HG03457 (cell line): Measurements from ENCODE around the gene TUBGCP2.

Experiments used
- ATAC-seq: cut with Tn5 transposase; IDR thresholded peaks from one replicate; pipeline ENCODE4 v1.9.1; 2021; ENCODE audit warnings: moderate number of reproducible peaks; ENCODE audit not compliant: unreplicated experiment

The TUBGCP2 gene

DNA sequence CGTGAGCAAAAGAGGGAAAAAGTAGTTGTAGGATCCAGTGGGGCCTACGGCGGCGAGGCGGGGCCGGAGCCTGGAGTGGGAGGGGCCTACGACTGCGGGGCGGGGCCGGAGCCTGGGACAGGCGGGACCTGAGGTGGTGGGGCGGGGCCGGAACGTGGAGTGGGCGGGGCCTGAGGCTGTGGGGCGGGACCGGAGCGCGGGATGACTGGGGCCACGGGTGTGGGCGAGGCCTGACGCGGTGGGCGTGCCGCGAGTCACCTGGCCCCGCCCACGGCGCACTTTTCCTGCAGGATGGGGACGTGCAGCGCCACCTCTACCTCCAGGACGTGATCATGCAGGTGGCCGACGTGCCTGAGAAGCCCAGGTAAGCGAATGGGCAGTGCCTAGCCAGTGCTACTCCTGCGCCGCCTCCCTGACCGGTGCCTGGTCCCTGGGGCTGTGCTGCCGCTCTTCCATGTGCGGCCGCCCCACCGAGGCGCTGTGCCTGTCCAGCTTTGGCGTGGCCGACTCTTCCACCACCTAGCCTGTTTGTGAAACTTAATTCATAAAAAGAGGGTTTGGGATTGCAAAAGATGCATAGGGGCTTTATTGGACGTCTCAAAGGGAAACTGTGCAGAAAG lies 538 bp upstream of the TUBGCP2 start:
- peak; percentile 56 for ATAC-seq

DNA sequence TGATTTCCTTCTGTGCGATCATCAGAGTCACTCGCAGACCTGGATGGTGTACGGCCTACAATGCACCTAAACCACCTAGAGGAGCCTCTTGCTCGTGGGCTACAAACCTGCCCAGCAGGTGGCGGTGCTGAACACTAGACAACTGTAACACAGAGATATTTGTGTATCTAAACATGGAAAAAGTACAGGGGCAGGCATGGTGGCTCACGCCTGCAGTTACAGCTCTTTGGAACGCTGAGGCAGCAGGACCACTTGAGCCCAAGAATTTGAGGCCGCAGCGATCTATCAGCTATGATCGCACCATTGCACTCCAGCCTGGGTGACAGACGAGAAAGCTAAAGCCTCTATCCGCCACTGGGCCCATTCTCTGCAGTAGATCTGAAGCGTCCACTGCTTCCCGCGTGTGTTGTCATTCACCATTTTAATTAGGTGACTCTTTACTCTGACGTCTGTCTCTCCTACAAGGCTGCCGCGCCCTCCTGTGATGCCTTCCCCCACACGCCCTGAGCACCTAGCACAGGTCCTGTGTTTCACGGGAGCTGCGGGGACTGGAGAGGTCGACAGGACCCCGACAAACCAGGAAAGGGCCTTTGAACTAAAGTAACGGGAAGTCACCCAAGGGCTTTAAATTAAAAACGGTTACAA lies 774 bp downstream of the TUBGCP2 start:
- peak; percentile 39 for ATAC-seq

DNA sequence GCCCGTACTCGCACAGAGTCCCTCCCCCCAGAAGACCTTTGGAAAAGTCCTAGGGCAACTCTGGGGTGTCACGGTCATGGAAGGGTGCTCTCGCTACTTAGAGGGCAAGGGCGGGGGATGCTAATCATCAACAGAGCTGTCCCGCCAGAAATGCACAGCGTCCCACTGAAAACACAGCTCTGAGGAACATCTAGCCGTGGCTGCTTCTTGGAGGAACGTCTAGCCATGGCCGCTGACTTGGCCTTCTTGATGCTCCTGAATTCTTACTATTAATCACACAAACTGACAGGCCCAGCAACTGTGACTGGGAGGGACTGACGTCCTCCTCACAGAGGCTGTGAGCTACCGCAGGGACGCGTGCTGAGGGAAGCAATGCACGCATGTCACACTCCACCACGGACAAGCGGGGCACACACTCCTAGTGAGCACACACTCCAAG lies 1.7 kb downstream of the TUBGCP2 start:
- ATAC-seq, result no peak

- no peak for ATAC-seq
Measured at GRCh38 chr10:133306097-133306476, 2.6 kb downstream of the TUBGCP2 start.

- no peak for ATAC-seq
Measured at GRCh38 chr10:133303206-133303605, 5.5 kb downstream of the TUBGCP2 start.

GRCh38 chr10:133302230-133302629 lies 6.4 kb downstream of the TUBGCP2 start:
- ATAC-seq, result no peak

DNA sequence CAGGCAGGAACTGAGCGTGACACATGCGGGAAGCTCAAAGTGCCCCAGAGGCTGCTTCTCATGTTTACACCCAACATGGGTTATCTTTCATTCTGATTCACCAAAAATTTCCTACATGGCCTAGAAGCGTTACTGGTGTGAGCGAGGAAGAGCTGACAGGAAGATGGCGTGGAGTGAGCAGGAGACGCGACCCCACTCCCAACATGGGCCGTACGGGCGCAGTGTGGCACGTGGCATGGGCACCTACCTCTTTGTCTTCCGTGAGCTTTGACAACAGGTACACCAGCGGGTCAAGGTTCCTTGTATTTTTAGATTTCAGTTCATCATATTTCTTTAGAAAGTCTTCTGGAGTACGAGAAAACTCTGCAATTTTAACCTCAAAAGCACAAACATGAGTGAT lies 8.9 kb downstream of the TUBGCP2 start:
- no peak for ATAC-seq

DNA sequence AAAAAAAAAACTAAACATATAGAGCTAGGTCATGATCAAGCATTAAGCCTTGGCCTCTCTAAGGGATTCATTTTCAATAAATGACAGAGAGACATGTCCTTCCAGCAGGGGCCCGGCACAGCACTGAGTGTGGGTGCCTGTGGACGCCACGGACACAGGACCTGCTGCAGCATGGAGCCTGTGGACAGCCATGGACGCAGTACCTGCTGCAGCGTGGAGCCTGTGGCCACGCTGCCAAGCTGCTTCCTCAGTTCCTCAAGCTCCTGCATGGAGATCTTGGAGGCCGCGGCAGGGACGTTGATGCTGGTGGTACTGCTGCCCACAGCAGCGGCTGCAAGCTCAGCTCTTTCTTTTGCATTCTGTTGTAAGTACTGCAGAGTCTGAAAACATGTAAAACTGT lies 9.4 kb downstream of the TUBGCP2 start:
- ATAC-seq, result no peak

- no peak for ATAC-seq
Measured at GRCh38 chr10:133298466-133298865, 10.2 kb downstream of the TUBGCP2 start.

- ATAC-seq, result no peak
Measured at GRCh38 chr10:133297504-133297903, 11.2 kb downstream of the TUBGCP2 start.

GRCh38 chr10:133295426-133296320 lies 13.0 kb downstream of the TUBGCP2 start:
- ATAC-seq, result no peak

DNA sequence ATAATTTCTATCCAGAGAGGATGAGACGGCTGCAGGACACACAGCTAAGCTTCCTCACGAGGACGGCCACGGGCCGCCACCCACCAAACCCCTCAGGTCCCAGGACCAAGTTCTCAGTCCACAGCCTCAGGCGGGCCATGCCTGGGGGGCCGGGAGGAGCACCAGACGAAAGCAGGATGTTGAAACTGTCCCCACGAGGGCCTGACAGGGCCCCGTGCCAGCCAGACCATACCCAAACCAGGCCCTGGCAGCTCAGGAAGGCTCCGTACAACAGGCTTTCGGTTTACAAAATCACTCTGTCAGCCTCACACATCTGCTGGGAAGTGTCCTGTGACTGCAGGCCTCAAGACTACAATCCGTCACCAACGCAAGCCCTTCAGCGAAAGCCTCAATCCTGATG lies 14.5 kb downstream of the TUBGCP2 start:
- ATAC-seq, result no peak

DNA sequence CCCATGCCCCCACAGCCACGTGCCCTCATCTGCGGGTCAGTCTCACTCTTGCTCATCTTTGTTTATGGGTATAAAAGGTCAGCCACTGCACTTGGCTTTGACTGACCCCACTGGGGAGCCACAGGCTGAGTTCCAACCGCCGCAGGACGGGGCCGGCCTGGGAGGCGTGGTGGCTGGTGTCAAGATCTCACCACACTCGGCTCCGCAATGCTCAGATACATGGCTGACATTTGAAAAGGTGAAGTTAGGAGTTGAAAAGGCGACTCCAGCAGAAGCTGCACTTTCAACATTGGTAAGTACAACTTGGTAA lies 14.9 kb downstream of the TUBGCP2 start:
- ATAC-seq, result no peak

- ATAC-seq, result no peak
Measured at GRCh38 chr10:133292919-133293809, 15.5 kb downstream of the TUBGCP2 start.

DNA sequence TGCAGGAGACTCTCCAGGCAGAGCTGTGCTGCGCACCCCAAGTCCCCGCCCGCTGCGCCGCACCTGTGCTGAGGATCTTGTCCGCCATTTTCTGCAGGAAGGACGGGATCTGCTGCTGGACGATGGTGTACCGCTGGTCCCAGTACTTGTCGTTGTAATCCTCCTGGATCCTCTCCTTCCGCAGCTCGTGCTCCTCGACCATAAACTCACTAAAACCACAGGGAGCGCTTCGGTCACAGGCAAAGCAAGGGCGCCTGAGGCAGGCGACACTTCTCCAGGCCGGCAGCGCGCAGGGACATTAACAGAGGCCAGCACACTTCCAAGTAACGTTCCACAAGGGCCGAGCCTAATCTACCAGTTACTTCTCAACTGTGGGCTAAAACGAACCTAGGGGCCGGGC lies 18.9 kb downstream of the TUBGCP2 start:
- ATAC-seq, result no peak

DNA sequence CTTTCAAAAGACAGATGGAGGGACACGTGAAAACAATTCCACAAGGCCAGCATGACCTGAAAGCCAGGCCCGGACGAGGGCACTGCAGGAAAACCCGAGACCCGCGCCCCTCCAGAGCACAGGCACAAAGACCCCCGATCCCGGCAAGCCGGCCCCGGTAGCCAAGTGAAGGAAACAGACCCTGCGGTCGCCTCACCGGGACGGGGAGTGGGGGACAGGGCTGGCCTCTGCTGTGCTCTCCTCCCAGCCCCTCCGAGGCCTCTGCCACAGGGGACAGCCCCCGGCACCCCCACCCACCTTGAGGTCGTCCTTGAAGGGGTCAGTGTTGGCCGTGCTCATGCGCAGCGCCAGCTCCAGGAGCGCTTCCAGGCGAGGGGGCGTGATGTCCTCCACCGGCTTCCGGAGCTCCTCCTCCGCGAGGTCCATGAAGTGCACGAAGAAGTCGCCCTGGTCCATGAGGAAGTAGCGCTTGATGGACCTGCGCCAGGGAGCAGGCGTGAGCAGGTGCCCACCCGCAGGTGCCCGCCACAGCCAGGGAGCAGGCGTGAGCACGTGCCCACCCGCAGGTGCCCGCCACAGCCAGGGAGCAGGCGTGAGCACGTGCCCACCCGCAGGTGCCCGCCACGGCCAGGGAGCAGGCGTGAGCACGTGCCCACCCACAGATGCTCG lies 20.7 kb downstream of the TUBGCP2 start:
- no peak for ATAC-seq

- no peak for ATAC-seq
Measured at GRCh38 chr10:133286366-133286765, 22.3 kb downstream of the TUBGCP2 start.

DNA sequence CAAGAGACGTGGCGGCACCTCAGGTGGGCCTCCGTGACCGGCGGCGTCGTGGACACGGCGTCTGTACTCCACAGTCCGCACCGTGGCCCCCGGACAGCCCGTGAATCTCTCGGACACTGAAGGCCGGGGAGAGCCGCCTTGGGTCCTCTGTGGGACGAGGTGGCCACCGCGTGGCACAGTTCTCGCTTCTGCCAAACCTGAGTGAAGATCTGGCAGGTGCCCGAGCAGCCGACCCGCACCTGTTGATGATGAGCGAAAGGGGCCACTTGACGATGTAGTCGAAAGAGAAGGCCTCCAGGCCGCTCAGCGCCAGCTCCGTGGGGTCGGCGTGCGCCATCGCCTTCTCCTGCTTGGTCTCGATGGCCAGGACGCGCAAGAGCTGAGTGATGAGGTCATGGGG lies 23.5 kb downstream of the TUBGCP2 start:
- no peak for ATAC-seq

DNA sequence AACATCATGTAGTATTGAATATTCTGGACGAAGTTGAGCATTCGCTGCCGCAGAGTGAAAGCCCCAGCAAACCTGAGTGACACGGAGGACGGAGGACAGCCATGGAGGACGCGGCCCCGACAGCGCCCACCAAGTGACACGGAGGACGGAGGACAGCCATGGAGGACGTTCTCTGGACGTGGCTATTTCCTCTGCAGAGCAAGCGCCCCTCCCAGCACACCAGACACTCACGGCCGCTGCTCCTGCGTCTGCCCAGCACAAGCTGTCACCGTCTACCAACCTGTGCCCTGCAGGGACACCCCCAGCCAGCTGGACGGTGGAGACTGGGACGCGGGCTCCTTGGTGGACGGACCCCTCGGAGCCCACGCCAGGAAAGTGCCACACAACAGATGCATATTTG lies 24.7 kb downstream of the TUBGCP2 start:
- no peak for ATAC-seq

- no peak for ATAC-seq
Measured at GRCh38 chr10:133282846-133283390, 25.8 kb downstream of the TUBGCP2 start.
